ENCODE results near the gene PIWIL4. TPM values are rescaled to one million over a fixed set of nuclear protein-coding genes. Genes with fewer than 3 reads are reported as not detected.

PIWIL4 gene
- total RNA-seq, 1 experiment from 2014 or later, result not detected

DNA sequence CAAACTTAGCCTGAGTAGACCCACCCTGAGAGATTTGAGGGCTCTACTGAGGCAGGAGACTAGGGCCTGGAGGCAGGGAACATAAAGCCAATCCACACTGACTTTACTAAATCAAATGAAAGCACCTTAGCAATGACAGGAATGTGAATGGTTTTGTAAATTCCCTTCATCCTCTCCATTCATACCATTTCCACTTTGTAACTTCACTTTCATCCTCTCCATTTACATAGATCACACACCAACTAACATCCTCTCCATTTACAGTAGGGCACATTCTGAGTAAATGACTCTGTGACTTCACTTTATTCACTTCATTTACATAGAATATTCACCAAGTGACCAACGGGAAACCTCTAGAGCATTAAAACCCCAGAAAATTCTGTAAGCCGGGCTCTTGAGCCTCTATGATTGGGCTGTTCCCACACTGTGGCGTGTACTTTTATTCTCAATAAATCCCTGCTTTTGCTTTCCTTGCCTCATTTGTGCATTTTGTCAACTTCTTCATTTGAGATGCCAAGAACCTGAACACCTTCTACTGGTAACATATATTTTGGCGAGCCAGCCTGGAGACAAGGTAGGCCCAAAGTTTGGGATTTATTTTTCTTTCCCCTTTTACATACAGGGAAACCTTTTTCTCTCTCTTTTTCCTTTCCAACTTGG is 82.9 kb downstream of the PIWIL4 start:
- H4K91ac ChIP-seq (ENCODE audit: insufficient read length, low read depth, low read length), result no peak overlapping the region
- H3K4me1 ChIP-seq (ENCODE audit: insufficient read depth, low read length), result peaks cover 15% of the 10 kb centered on the region
- no peak overlapping the region for H3K56ac ChIP-seq (ENCODE audit: insufficient read length, low read depth, low read length)
- peaks cover 61 to 83% of the 10 kb centered on the region in 2 experiments for H3K4me1 Mint-ChIP-seq
- H2AFZ ChIP-seq (ENCODE audit: low read length), result no peak overlapping the region
- H3K4ac ChIP-seq (ENCODE audit: low read depth, low read length), result no peak overlapping the region
- peak overlapping the region; percentile 92 for H3K9ac ChIP-seq (ENCODE audit: extremely low read depth, insufficient read length, low read length)
- no peak overlapping the region for H2BK12ac ChIP-seq (ENCODE audit: insufficient read length, low read depth, low read length)
- H2BK5ac ChIP-seq (ENCODE audit: insufficient read length, low read length), result peak overlapping the region; percentile 42
- H3K27ac Mint-ChIP-seq, result peak overlapping the region; percentile 44 to 99 (median 94)
- no CpG with 5 or more reads among the region's 4 CpGs for WGBS (ENCODE audit: extremely low coverage, insufficient read length, low lambda C conversion rate)
- no peaks in the 10 kb centered on the region for H3K27me3 ChIP-seq (ENCODE audit: insufficient read depth, low read length)
- H3K27me3 Mint-ChIP-seq (ENCODE audit: low read depth), result peaks cover 2% of the 10 kb centered on the region; the same call in 1 of the 2 replicates
- peak overlapping the region; percentile 72 for H3K4me2 ChIP-seq (ENCODE audit: insufficient read depth, insufficient read length, low read length)
- H3K79me1 ChIP-seq (ENCODE audit: insufficient read depth, low read depth, low read length, poor library complexity, severe bottlenecking), result no peaks in the 10 kb centered on the region
- no peak for DNase-seq
- H3K18ac ChIP-seq (ENCODE audit: insufficient read length, low read depth, low read length), result peak overlapping the region; percentile 19
- H4K8ac ChIP-seq (replicated peaks; ENCODE audit: insufficient read length, low read depth, low read length), result no peak overlapping the region
- no peaks in the 10 kb centered on the region; a peak in 1 of 5 replicates for H3K9me3 Mint-ChIP-seq
- peak overlapping the region; percentile 98 for H3K27ac ChIP-seq (ENCODE audit: insufficient read length, low read depth, low read length)
- H2BK15ac ChIP-seq (ENCODE audit: low read depth, low read length), result no peak overlapping the region
- no peak overlapping the region for H2AK5ac ChIP-seq (ENCODE audit: insufficient read length, low read length)
- no peak overlapping the region for H3K14ac ChIP-seq (ENCODE audit: insufficient read depth, low read length)
- no peak overlapping the region for H3T11ph ChIP-seq (ENCODE audit: low read length)
- H4K5ac ChIP-seq (ENCODE audit: insufficient read length, low read depth, low read length), result no peak overlapping the region
- H3K4me3 Mint-ChIP-seq, result peak overlapping the region; percentile 74 to 83
- H3K9me3 ChIP-seq (ENCODE audit: control insufficient read depth, low read depth, low read length), result no peaks in the 10 kb centered on the region
- no peaks in the 10 kb centered on the region for H4K20me1 ChIP-seq (ENCODE audit: control insufficient read depth, insufficient read depth, insufficient read length)
- peaks cover 4 to 34% (median 19%) of the 10 kb centered on the region in 3 experiments; a peak in 6 of 7 replicates for H3K36me3 Mint-ChIP-seq (ENCODE audit: insufficient read depth in 1 of 3, low read depth in 3 of 3)
- H3K79me2 ChIP-seq (ENCODE audit: insufficient read depth, low read length), result peaks cover 17% of the 10 kb centered on the region; the same call in 1 of the 2 replicates
- H3K23me2 ChIP-seq (ENCODE audit: insufficient read length, low read depth, low read length, poor library complexity, severe bottlenecking), result no peaks in the 10 kb centered on the region
- H2BK20ac ChIP-seq (ENCODE audit: low read depth, low read length, poor library complexity, severe bottlenecking), result no peak overlapping the region
- TF ChIP-seq, protein P1, sequence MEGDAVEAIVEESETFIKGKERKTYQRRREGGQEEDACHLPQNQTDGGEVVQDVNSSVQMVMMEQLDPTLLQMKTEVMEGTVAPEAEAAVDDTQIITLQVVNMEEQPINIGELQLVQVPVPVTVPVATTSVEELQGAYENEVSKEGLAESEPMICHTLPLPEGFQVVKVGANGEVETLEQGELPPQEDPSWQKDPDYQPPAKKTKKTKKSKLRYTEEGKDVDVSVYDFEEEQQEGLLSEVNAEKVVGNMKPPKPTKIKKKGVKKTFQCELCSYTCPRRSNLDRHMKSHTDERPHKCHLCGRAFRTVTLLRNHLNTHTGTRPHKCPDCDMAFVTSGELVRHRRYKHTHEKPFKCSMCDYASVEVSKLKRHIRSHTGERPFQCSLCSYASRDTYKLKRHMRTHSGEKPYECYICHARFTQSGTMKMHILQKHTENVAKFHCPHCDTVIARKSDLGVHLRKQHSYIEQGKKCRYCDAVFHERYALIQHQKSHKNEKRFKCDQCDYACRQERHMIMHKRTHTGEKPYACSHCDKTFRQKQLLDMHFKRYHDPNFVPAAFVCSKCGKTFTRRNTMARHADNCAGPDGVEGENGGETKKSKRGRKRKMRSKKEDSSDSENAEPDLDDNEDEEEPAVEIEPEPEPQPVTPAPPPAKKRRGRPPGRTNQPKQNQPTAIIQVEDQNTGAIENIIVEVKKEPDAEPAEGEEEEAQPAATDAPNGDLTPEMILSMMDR (conservative IDR thresholded peaks at IDR 0.05), result no peak
- H2BK120ac ChIP-seq (ENCODE audit: low read depth, low read length, poor library complexity, severe bottlenecking), result no peak overlapping the region
- no peak overlapping the region for H3K23ac ChIP-seq (ENCODE audit: insufficient read length, low read depth, low read length)
